Retina (tissue), 1 donor: ENCODE data around the gene CD300LG.
"Not testable (repeated sequence)": the region's sequence is repeated elsewhere in the genome, so short reads cannot be mapped to it uniquely, and the experiment has no call there.

Source experiments
- DNase-seq: peaks from one replicate; pipeline ENCODE4 v3.0.0-alpha.2; 2016

The CD300LG gene

GRCh38 chr17:43880420-43880991 lies 33.5 kb downstream of the CD300LG start:
- DNase-seq: peak; percentile 47

DNA sequence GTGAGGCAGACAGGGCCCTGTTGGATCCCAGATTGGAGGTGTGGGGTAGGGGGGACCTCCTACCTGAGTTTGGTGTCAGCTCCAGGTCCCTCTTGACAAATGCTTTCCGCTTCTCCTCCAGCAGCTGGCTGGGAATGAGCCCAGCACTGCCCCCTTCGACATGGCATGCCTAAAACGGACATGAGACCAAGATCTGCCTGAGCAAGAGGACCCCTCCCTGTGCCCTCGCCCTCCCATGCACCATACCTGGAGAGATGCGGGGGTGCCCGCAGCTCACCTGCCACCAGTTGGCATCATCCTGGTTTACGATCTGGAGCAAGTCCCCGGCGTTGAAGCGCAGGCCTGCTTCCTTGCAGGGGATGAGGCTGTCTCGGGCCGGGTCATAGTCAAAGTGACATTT lies 34.2 kb downstream of the CD300LG start:
- DNase-seq: no peak

DNA sequence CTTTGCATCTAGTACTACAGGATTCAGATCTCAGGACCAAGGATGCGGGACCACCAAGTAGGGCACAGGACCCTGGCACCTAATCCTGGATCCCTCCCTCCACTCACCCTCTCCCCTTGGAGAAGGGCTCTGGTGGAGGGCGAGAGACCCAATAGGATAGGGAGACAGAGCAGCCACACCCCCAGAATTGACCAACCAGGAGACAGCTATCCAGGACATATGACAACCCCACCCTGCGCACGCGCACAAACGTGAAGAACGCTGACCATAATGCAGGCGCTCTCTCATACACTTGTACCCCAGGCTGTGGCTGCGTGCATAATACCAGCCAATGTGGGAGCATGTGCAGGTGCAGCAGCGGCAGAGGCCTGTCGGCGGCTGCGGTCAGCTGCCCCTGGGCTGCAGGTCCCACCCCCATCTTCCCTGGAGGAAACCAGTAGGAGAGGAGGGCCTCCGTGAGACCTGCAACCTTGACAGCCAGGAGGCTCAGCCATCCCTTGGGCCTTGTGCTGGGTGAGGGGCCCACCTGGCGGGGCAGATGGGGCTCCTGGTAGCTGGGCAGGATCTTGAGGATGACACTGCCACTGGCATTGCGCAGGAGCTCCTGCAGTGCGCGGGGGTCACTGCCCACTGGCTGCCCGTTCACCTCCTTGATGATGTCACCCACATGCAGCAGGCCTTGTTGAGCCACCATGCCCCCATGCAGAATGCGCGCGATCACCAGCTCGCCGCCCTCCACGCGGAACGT lies 35.0 kb downstream of the CD300LG start:
- DNase-seq: no peak

DNA sequence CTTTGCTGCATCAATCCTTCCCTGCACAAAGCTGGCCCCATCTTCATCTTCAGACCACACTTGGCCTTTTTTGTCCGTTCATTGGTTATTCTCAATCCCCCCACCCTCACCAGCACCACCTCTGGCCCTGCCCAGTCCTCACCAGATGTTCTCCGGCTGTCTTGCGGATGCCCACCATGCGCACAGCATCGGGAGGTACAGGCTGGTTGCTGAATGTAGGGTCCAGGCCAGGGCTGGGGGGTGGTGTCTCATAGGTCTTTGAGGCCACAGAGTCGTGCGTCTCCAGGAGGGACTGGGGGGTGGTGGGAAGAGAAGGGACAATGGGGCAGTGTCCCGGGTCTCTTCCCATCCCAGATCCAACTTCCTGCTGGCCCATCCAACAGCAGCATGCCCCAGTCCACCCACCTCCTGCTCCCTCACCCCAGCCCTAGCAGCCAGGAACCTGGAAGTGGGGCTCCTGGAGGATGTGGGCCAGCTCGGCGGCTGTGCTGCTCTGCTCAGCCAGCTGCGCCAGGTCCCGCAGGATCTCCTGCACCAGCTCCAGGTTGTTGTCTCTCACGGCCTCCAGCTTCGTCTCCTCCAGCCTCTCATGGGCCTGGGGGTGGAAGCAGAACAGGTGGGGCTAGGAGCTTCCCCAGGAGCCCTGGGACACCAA lies 35.9 kb downstream of the CD300LG start:
- no peak for DNase-seq

DNA sequence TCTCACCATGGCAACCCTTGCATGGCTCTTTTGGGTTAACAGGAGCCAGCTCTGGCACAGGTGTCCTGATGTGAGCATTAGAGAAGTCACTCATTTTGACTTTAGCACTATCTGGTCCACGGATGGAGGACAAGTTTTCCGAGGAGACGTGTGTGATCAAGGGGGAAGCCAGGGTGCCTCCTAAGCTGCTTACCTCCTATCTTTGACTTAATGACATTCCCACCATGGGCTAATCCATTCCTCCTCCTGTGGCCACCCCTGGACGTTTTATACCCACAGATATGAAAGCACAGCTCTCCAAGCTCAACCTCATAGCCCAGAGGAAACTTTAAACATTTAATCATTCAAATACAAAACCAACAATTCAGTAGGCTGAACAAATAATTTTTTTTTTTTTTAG lies 41.6 kb downstream of the CD300LG start:
- no peak for DNase-seq

DNA sequence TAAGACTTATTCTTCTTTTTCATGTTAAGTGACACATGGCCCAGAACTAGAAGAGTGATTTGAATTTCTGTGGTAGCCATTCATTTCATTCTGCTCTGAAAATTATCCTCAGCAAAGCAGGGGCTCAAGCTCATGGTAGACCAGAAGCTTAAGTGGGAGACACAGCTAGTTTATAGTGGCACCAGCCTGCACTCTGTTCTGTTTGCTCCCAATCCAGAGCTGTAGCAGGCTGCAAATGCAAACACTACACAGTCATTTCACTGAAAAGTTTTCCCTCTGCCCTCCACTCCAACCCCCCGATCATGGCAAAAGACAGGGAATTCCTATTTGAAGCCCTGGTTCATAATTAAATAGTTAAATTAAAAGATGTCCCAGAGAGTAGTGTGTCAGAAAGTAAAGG lies 43.3 kb downstream of the CD300LG start:
- no peak for DNase-seq

GRCh38 chr17:43891851-43892646 lies 45.1 kb downstream of the CD300LG start:
- no peak for DNase-seq

- no peak for DNase-seq
Measured at GRCh38 chr17:43892647-43892952, 45.6 kb downstream of the CD300LG start.

GRCh38 chr17:43894494-43894893 lies 47.5 kb downstream of the CD300LG start:
- DNase-seq: not testable (repeated sequence)

DNA sequence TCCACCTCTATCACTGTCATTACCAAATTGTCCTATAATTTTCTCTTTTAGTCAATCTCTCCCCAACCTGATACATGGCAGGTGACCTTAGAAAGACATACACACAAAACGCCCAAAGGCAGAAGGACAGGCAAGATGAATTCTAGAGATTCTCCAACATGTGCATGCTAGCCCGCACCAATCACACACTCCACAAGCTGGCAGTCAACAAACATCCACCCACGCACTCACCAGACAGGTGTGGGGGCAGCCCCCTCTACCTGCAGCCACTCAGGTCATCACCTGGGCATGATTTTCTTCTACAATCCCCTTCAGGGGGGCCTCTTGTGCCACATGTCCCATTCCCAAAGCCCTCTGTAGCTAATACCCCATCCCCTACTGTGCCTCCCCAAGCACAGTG lies 50.9 kb downstream of the CD300LG start:
- DNase-seq: no peak

- no peak for DNase-seq
Measured at GRCh38 chr17:43898446-43898845, 51.5 kb downstream of the CD300LG start.

DNA sequence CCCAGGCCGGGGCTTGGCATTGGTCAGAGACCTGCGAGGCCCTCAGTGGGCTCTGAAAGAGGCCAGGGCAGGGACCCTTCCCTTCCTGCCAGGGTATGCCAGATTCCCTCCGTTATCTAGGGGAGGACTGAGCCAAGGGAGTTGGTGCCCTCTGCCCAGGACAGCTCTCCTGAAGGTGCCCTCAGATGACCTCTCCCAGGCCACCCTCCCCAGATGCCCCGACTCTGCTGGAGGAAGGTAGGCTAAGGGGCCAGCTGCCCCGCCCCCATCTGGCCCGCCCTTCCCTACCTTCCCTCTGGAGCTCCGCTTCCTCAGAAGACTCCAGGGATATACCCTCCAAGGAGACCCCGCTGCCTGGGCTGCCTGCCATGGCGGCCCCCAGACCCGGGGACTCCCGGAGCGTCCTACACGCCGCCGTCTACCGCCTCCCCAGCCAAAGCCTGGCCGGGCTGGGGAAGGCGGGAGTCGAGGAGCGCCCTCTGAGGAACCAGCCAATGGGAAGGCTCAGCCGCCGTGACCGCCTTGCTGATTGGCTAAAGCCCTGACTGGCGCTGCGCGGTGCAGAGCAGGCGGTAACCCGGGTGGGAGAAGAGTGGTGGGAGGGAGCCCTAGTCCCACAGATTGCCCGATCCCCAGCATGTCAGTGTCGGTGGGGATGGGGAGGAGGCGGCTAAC lies 53.3 kb downstream of the CD300LG start:
- peak; percentile 94 for DNase-seq

DNA sequence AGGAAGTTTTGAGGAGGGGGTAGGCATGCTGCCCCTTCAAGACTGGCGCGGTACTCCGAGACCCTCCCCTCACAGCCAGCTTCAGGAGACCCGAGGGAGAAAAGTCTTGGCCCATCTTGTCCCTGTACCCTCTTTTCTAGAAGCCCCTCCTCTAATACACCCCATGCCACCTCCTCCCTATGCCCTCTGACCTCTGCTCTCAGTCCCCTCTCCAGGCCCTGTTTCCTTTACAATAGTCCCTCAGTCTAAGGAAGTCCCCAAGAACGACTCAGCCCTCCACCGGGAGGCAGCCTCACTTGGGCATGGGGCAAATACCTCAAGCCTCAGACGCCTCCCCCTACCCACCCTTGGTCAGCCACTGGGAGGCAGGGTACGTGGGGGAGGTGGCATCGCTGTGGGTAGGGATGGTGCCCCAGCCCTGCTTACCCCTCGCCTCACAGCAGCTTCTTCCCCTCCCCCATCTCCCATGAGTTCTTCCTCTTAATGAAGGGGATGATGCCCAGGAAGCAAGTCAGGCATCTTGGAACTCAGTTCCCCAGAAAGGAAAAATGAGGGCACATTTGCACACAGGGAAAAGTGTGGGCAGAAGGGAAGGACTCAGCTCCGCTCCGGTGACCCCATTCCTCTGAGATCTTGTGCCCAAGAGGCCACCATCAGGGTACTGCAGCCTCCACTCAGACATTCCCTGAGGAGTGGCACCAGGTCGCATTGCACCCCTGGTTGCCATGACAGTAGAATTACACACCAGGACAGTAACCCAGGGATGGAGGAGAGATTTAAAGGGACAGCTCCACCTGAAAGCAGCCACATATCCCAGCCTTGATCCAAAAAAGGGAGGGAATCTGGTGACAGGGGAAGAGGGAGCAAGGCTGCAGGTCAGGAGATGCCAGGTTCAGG lies 54.1 kb downstream of the CD300LG start:
- DNase-seq: peak; percentile 58

- DNase-seq: peak; percentile 34
Measured at GRCh38 chr17:43901861-43902589, 55.0 kb downstream of the CD300LG start.

DNA sequence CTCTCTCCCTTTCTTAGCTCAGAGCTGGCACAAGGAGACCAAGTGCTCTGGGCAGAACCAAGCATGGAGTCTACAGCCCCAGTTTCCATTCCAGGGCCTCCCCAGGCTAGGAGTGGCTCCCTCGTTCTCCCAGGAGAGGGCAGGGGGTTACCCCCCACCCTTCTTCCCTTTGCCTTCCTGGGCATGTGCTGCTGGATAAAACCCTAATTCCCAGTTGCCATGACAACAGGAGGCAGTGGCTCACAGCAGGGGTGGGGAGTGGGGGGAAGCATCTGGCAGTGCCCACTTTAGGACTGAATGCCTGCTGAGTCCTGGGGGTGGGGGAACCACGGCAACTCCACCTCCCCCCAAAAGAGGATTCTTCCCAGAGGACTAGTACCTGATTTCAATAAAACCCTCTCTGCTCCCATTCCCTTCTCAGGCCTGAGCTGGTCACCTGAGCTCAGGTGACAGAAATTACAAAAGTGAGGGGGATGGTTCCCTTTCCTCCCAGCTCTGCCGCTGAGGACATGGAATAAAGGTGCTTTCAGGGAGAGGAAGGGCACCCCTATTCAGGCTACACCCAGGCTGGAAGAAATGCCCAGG lies 58.5 kb downstream of the CD300LG start:
- DNase-seq: no peak

DNA sequence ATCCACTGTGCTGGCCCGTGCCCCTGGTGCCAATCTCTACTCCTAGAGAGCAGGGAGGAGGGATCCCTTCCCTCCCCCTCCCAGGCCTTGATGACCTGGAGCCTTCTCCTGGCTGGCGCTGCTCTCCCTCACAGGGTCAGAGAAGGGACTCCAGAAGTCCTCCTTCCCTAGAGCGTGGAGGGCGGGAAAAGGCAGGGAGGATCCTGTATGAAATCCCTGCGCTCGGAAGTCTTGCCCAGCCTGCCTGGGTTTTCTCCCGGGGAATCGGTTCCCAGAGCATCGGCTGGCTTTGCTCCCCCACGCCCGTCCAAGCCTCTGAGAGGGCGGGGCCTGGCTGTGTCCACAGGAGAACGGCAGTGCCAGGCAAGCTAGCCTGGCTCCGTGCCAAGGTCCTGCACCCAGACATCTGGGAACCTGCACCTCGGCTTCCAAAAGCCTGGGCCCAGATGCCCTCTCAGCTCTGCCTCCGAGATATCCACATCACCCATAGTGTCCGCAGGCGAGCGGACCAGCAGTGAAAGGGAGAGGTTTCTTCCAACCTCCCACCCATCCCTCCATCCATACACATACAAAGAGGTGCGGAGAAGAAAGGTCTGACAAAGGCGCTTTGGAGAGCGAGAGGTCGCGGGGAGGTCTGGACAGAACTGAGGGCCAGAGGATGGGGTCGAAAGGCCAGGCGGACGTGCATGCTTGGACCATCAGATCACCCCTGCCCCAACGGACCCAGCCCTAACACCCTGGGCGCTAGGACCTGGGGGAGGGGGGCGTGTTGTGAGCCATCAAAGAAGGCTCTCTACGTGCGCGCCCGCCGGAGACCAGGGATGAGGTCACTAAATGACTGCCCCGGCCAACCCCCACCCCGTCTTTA lies 59.2 kb downstream of the CD300LG start:
- peak; percentile 93 for DNase-seq

DNA sequence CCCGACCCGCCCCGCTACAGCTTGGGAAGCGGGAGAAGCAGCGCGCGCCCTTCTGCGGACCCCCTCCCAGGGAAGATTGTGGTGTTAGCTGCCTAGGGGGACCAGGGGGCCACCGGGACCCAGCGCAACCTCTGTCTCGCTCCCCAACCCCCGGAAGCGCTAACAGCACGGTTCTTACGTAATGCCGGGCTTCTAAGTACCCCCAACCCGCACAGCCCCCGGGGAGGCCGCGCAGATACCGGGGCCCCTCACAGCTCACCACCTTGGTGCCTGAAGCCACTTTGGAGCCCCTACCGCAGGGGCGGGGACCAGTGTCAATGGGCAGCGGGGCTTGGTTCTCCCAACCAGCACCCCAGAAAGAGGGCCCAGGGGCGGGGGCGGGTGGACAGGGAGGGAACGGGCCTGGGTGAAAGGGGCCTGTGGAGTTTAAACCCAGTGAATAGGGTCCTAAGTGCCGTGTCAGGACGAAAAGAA lies 60.0 kb downstream of the CD300LG start:
- no peak for DNase-seq

DNA sequence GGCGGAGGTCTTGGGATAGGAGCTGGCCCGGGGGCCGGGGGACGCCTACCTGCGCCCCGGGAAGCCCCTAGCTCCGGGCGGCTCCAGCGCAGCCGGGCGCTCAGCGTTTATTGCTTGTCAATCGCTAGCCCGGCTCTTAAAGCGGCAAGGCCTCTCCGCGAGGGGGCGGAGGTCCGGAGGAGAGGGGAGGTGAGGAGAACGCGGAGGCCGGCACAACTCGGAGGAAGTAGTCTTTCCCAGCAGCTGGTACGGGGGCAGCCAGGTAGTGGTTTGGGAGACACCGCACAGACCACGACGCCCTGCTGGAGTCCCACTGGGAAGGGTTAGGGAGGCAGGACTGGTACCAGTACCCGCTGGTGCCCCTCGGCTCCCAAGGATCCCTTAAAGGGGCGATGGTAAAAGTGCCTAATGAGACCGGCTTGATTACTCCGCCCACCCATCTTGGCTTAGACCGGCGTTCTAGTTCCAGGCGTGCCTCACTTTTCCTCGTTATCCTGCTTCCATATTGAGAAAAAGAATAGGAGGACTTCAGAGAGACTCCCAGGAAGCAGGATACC lies 60.5 kb downstream of the CD300LG start, which contains the start of gene MPP2:
Gene MPP2, minus strand, starts transcription at position 112 of the 557 bp plus-strand sequence. CDS start 3,076 bp downstream, outside the sequence.
- DNase-seq: peak; percentile 98
